ENCODE data around the gene PDE8A.
A peak's percentile ranks its signal among the peaks of the same experiment; 100 is the strongest.
"Not testable (repeated sequence)": the region's sequence is repeated elsewhere in the genome, so short reads cannot be mapped to it uniquely, and the experiment has no call there.

The PDE8A gene

DNA sequence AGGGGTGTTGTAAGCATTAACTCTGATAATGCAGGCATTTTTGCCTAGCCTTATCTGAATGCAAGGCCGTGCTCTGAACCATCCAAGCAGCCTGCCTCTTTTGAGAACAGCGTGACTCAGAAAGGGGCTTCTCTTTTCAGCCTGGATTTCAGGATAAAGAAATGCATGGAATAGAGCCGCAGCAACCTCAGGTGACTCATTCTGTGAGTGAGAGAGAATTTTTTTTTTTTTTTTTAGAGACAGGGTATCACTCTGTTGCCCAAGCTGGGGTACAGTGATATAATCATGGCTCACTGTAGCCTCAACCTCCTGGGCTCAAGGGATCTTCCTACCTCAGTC lies 20.6 kb upstream of the PDE8A start:
- no peak for DNase-seq

DNA sequence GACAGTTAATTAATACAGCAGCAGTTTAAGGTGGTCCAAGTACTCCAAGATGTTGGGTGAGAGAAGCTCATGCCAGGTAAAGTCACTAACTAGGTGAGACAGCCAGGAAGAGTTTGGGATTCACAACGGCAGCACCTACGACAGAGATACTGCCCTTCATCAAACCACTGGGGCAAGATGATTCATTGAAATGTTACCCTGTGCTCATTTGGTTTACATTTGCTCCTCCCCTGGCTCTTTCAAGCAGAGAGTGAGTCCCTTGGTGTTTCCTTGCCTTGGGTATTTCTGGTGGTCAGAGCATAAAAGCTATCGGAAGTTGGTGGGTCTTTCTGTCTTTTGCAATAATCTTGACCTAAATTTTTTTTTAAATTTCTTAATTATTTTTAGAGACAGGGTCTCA lies 19.9 kb upstream of the PDE8A start:
- no peak for DNase-seq

DNA sequence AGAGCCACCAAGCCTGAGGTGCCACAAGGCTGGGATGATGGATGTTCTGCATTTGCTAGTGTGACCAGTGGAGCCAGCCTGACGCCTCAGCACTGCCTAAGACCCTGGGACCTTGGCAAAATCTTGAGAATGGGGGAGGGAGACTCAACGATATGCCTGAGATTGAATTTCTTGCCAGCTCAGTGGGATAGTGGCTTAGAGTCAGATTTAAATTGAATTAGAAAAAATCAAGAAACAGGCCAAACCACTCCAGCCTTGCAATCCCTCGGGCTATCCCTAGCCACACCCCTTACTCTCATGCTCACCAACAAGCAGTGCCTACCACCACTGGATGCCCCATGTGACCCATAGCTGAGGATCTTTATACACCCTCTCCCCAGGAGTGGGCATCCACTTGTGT lies 18.7 kb upstream of the PDE8A start:
- no peak for DNase-seq

DNA sequence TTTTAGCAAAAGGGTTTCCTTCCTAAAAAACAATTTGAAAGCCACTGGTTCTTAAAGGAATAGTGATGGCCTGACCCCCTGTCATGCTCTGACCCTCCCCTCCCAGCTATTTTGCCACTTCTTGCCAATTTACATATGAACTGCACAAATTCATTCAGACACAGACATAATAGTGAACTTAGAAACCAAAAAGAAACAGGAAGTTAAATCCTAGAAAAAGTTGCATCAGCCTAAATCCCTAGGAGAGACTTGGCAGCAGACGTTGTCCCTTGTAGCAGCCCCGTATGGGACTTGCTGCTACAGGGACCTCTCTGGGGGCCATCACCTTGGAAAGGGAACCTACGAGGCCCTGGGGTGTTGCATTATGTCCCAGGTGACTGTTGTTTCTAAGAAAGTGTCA lies 14.3 kb upstream of the PDE8A start:
- DNase-seq: no peak

DNA sequence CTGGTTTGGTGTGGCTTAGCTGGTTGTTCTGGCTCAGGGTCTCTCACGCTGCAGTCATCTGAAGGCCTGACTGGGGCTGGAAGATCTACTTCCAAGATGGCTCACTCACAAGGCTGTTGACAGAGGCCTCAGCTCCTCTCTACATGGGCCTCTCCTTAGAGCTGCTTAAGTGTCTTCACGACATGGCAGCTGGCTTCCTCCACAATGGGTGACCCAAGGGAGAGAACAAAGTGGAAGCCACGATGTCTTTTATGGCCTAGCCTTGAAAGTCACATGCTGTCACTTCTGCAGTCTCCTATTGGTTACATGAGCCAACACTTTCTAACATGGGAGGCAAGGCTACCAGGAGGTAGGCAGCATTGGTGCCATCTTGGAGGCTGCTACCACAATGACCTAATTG lies 13.4 kb upstream of the PDE8A start:
- DNase-seq: no peak

DNA sequence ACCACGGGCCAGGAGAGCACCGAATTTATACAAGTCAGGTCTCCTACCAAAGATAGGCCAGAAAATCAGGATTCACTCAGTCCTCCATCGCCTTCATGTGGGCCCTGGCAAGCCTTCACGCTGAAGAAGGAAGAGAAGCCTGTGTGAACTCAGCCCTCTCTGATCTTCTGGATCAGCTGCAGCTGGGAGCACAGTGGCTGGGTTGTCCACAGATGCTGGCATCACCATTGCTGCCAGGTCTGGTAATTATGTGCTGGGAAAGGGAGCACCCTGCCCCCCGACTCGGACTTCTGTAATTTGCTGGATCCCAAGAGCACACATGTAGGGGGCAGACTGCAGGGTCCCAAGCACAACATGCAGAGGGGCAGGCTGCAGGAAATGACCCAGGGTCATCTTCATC lies 12.4 kb upstream of the PDE8A start:
- DNase-seq: no peak

DNA sequence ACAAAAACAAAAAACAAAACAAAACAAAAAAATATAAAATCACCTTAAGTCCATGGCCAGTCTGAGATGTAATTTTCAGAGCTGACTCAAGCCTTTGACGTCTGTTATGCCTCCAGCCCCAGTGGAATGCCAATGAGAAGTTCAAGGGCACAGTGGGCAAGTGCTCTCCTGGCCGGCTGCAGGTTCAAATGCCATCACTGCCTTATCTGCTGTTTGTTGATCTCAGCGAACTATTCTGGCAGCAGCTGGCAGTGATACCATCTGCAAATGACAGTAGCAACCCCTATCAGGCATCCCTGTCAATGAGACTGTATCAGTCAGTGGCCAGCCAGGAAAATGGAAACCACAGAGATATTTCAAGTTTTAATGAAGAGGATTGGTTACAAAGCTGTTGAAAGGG lies 10.8 kb upstream of the PDE8A start:
- no peak for DNase-seq

DNA sequence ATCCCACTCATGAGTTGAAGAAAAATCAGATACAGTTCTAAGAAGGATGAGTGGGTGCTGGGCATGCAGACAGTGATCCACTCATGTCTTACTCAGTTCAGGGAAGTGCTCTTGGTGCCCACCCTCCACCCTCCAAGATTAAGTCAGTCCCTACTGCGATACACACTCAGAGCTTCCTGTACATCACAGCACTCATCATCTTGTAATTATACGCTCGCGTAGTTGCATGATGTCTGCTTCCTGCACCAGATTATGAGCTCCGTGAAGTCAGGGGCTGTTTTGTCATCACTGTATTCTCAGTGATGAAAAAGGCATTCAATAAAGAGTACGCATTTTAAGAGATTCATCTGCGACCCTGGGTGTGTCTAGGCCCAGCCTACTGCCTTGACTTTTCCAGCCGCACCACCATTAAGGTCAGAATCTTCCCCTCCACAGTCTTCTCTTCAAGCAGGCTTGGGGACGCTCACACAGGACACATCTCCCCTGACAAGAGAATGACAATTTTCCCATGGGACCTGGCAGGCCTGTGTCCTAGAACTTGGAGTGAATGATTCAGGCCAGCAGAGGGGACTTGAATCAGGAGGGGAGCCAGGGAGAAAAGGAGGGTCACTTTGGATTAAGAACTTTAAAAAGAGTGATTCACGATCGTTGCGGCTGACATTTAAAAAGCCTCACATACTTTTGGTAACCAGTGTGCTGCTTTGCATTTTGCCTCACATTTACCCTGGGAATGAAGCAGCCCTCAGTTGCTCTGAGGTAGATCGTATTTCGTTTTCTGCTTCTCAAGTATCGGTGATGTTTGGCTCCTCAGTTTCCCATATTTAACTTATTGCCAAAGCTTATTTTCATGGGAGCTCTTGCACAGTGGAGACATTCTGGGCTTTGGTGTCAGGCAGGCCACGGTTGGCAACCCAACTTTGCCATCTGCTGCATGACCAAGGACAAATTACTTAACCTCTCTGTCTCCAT lies 7.9 kb upstream of the PDE8A start:
- no peak for DNase-seq

DNA sequence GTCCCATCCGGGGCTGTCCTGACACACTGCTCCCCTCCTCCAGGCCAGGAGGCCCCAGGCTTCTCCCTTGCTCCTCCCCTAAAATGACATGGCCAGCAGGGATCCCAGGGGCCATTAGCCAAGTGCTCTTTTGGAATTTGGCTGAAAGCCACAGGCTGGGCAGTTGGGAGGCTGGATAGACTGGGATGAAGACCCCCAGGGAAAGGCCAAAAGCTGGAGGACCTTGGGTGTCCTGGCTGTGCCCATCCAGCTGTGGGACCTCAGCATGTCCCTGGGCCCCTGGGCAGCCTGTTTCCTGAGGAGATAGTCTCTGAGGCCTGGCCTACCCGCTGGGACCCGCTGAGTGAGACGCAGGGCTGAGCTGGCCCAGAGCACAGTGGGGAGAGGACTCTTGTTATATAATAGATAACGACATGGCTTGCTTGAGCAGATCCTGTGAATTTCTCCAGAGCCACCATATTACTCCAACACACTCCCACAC lies 5.7 kb upstream of the PDE8A start:
- DNase-seq: no peak

DNA sequence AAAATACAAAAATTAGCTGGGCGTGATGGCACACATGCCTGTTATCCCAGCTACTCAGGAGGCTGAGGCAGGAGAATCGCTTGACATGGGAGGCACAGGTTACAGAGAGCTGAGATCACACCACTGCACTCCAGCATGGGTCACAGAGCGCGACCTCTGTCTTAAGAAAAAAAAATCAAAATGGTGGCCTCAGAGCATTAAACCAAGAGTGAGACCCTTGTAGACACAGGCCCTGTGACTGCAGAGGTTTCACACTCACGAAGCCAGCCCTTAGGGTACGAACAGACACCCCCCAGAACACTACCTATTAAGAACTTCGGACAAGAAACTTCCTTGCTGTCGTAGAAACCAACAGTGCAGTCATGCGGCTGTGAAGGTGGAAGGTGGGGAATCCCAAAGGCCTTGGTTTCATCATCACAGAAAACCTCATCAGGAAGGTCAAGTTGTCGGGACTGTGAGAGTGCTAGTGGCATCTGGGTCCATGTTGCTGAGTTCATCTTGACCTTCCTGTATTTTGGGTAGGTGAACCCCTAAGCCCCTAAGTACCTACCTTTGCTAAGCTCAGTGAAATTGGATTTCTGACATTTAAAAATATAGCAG lies 4.8 kb upstream of the PDE8A start:
- DNase-seq: no peak

DNA sequence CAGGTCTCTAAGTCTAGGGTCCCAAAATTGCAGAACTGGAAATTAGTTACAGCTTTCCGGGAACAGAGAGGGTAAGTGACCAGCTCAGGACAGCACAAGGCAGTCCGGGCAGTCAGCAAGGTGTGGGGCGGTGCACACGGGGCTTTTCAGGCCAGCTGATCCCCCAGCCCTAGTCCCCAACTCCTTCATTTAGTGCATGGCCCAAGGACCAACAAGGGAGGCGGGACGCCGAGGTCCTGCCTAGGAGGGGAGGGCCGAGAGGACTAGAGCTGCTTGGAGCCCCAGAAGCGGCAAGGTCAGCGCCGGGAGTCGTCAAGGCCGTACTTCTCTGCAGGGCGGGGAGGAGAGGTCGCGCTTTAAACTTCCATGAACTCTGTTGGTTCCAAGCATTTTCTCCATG lies 2.0 kb upstream of the PDE8A start:
- DNase-seq: no peak

DNA sequence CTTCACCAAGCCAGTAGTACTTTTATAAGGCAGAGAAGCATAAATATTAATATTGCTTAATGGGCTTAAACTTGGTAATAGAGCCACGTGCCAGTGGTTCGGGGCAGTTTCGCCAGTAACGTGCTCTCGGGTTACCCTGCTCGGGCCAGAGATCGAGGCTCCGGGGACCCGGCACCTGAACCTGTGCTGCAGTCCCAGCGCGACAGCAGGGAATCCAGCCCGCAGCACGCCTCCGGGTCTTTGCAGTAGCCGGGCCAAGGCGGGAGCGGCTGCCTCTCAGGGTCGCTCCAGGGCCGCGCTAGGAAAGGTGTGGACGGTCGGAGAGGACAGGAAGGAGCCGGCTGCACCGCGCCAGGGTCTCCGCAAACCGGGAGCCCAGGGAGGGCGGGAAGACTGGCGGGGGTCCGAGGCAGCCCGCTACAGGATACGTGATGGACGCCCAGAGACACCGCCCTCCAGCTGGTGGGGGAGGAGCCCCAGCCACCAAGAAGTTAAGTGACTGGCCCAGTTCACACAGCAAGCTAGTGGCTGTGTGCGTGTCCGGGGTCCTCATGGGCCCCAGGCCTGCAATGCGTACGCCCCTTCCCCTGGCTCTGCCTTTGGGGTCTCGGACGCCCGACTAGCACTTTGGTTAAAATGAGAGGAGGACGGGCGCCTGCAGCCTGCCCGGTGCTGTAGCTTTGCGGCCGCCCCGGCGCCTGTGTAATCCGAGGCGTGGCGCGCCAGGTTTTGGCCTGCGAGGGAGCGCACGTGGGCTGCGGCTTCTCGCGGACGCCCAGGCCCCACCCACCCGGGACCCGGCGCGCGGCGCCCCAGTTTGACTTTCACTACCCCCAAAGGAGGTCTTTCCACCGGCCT lies 1.2 kb upstream of the PDE8A start:
- DNase-seq: peak; percentile 58

DNA sequence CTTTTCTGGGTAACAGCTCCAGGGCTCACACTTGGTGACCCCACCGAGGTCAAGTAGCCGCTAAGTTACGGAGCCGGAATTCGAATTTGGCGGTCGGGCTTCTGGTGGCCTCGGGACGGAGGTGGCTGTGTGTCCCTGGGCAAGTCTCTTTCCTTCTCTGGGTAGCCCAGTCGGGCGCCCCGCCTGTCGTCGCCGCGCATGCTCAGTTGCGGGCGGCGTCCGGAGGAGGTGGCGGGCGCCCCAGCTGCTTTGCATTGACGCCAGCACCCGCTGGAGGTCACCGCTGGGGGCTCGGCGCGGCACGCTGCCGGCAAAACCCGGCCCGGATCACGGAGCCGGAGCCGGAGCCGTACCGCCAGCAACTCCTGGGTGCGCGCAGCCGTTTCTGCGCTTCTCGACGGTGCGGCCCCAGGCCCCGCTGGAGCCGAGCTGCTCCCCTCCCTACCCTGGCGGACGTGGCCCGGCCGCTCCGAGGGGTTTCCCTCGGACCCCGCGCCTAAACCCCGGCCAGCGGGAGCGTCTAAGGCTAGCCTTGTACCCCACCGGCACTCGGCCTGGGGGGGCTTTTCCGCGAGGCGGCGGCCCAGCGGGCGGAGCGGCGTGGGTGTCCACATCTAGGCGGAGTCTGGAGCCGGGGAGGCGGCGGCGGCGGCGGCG lies 474 bp upstream of the PDE8A start:
- peak; percentile 66 for DNase-seq

DNA sequence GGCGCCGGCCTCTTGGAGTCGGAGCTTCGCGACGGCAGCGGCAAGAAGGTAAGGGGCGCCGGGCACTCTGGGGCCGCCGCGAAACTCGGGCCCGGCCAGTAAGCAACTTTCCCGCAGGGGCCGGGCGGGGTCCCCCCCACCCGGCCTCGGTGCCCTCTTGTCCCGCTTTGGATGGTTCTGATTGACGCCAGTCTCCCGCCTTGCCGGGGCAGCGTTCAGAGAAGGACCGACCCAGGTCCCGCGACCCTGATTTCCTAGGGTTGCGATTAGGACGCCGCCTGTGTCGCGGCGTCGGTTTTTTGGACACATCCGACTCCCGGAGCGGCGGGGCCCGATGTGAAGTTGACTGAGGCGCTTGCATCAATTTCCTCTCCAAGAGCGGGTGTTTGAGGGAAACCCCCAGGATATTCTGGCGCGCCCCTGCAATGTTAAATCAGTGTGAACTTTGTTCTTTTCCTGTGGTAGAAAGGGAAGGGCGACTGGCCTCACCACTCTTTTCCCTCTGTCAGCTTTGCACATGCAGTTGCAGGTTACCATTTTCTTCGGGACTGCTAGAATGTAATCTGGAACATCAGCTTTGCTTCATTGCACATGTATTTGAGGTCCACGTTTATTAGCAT lies 755 bp downstream of the PDE8A start:
- DNase-seq: no peak

DNA sequence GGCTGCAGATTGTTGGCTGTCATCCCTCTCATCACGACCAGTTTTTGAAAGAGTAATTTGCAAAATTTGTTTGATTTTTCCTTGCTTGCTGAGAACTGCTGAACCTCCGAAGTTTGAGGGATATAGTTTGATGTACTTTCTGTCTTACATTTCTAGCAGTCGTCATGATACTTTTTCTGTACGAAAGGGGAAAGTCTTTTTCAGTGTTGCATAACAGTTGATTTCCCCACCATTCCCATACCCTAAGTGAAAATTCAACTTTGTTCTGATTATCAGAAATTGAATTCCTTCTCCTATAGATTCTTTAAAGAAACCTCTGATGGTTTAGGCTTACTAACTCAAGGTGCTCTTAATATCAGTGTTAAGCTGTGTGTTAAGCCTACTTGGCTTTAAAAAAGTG lies 1.6 kb downstream of the PDE8A start:
- DNase-seq: no peak

DNA sequence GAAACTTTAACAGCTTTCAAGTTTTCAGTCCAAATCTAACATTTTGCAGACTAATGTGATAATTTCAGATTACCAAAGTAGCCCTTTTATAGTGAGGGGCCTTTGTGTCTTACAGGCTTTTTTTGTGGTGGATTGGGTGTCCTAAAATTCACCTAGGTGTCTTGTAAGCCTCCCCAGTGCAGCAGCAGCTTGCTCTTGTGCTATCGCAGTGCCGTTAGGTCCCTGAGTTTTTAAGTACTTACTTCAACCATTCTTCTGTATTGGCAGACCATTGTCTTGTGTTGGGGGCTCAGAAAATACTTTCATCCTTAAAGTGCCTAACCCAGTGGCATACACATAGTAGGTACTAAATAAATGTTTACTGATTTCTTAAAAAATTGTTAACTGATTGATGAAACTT lies 2.1 kb downstream of the PDE8A start:
- DNase-seq: no peak

DNA sequence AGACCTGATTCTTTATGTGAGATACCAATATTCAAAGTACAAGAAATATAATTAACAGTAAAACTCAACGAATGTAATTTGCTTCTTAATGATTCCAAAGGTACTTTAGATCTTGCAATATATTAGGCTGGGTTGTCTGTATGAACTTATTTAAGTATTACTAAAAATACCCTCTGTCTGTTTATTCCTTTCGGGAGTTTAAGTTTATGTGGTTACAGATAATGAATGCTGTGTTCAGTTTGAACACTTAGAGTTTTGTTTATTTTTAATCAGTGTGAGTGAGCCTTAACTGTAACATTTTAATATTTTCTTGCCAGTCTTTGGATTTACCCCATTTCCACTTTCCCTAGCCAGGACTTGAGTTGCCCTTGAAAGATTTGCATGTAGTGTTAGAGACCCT lies 3.5 kb downstream of the PDE8A start:
- DNase-seq: no peak

DNA sequence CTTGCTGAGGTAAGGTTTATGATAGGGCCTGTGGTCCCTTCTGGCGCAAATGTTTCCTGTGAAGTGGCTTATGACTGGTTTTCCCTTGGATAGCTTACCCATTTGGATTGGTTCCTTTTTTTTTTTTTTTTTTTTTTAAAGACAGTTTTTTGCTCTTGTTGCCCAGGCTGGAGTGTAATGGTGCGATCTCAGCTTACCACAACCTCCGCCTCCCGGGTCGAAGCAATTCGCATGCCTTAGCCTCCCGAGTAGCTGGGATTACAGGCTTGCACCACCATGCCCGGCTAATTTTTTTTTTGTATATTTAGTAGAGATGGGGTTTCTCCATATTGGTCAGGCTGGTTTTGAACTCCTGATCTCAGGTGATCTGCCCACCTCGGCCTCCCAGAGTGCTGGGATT lies 5.7 kb downstream of the PDE8A start:
- DNase-seq: not testable (repeated sequence)

DNA sequence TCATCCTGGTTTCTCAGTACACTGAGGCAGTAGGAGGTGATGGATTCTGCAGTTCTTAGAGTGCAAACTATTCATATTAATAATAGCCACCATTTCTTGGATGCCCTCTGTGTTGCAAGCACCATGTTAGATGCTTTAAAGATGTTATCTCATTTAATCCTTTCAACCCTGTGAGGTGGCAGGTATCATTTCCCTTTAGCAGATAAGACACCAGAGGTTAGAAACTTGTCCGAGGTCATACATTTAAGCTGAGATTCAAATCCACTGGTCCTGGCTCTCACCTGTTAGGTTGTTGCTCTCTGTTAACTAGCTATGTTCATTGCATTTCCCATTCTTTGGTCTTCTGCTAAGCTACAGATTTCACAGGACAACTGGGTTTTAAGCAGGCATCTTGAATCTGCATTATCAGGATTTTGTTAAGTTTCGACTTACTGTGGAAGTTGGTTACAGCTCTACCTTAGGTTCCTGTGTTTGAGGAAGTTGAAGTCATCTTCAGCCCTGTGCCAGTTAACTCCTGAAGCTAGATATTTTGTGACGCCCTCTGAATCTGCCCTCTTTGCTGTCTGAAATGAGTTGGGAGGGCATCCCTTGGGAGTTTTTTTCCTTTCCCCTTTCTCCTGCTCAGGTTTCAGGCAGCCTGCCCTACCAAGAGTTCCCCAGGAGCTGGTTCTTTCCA lies 6.4 kb downstream of the PDE8A start:
- DNase-seq: no peak

DNA sequence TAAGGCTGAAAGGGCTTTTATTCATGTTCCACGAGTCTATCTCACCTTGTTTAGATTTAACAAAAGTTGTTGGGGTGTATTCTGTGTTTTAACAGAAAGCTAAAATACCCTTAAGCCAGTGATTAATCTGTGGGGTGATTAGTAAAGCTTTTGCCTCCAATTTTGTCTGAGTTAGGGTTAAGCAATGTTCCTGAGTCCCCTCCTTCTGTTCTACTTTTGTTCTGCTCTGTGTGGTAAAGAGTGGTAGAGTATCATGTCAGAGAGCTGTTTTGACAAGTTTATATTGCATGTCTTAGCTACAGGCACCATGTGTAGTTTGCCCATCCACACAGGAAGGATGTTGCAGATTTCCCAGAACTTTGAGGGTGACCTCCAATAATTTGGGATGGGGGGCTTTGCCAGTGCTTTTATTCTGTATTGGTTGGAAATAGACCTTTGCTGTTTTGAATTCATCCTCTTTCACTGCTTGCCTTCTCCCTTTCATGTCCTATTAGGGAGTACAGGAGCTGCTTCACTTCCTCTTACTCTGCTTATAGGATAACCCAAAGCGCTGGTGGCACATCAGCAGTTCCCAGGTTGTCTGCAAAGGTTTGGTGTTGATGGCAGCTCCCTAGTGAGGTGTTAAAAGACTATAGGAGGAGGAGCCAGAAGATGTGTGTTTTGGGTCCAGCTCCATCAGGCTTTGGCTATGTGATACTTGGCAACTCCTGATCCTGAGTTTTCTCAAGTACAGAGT lies 7.4 kb downstream of the PDE8A start:
- DNase-seq: no peak

DNA sequence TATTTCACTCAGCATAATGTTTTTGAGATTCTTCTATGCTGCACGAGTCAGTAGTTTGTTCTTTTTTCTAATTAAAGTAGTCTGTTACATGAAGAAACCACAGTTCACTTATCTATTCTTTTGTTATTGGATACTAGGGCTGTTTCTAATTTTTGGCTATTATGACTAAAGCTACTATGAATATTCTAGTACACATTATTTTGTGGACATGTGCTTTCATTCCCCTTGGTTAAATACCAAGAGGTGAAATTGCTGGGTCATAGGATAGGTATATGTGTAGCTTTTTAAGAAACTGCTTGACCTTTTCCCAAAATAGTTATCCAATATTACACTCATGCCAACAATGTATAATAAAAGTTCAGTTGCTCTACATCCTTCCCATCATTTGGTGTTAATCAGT lies 8.9 kb downstream of the PDE8A start:
- DNase-seq: no peak
